ENCODE data around the gene CEACAM16. TPM values are rescaled to one million over a fixed set of nuclear protein-coding genes. Genes with fewer than 3 reads are reported as not detected.

CEACAM16 gene
- total and polyA plus RNA-seq, 7 donors = 0.03 to 0.08 TPM; not detected in 5

- WGBS, 3 donors = 44 to 53% (median 46%) methylated on average over 10 of the region's 10 CpGs
- ATAC-seq = peak in 2 of 4 donors; percentile 15 to 25
- peaks cover 6% of the 10 kb centered on the region for H3K4me1 ChIP-seq
Measured at GRCh38 chr19:44723299-44723951, 24.5 kb downstream of the CEACAM16 start.

DNA sequence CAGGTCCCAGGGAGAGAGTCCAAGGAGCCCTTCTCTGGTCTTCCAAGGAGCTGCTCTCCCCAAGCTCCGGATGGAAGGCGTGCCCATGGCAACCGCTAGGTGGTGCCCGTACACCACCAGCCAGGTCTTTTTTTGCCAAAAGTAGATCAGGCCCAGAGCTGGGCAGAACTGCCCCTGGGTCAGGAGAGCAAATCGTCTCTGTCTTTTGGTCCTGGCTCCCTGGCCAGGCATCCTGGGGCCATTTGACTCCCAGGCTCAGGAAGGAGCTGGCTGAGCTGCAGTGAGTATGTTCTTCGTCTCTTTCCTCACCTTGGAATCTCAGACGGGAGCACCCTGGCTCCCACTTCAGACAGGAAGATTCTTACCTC is 25.0 kb downstream of the CEACAM16 start:
- intact Hi-C loops (cut with DNase I) = loop anchor here (1.0 to 10.0 kb wide), 4 partner anchors 37 to 121 kb away; partner anchors contain the start of gene NECTIN2 (in 1 of the 2)
- H3K4me3 ChIP-seq = no peak overlapping the region
- H3K27me3 ChIP-seq (ENCODE audit: insufficient read depth in 3 of 3, low read length in 2 of 3) = no peaks in the 10 kb centered on the region
- peaks cover 6% of the 10 kb centered on the region for H3K4me1 ChIP-seq
- WGBS, 3 donors = 4 to 8% (median 4%) methylated on average over 7 of the region's 7 CpGs
- no peaks in the 10 kb centered on the region for H3K9me3 ChIP-seq
- peak; percentile 84 to 90 for DNase-seq
- ATAC-seq = peak; percentile 91 to 98 (median 94)
- TF ChIP-seq, protein P1, sequence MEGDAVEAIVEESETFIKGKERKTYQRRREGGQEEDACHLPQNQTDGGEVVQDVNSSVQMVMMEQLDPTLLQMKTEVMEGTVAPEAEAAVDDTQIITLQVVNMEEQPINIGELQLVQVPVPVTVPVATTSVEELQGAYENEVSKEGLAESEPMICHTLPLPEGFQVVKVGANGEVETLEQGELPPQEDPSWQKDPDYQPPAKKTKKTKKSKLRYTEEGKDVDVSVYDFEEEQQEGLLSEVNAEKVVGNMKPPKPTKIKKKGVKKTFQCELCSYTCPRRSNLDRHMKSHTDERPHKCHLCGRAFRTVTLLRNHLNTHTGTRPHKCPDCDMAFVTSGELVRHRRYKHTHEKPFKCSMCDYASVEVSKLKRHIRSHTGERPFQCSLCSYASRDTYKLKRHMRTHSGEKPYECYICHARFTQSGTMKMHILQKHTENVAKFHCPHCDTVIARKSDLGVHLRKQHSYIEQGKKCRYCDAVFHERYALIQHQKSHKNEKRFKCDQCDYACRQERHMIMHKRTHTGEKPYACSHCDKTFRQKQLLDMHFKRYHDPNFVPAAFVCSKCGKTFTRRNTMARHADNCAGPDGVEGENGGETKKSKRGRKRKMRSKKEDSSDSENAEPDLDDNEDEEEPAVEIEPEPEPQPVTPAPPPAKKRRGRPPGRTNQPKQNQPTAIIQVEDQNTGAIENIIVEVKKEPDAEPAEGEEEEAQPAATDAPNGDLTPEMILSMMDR (IDR thresholded peaks at IDR 0.05) = peak; percentile 100
- no peaks in the 10 kb centered on the region for H3K36me3 ChIP-seq (ENCODE audit: insufficient read depth in 1 of 2, low read depth in 1 of 2)
- H3K27ac ChIP-seq = peak overlapping the region; percentile 62

More at GRCh38 chr19:44723299-44723951, 24.5 kb downstream of the CEACAM16 start:
- intact Hi-C loops (cut with DNase I) = loop anchor here in 1 of 2 donors (5.0 to 10.0 kb wide), 2 partner anchors 36 to 121 kb away; partner anchors contain the start of gene NECTIN2
- no peak for DNase-seq
- no peaks in the 10 kb centered on the region for H3K36me3 ChIP-seq (ENCODE audit: insufficient read depth in 1 of 2, low read depth in 1 of 2)
- no peak overlapping the region for H3K4me3 ChIP-seq
- H3K27me3 ChIP-seq (ENCODE audit: insufficient read depth in 3 of 3, low read length in 2 of 3) = no peaks in the 10 kb centered on the region
- H3K9me3 ChIP-seq = no peaks in the 10 kb centered on the region
- no peak overlapping the region for H3K27ac ChIP-seq
- TF ChIP-seq, protein P1 (IDR thresholded peaks at IDR 0.05) = no peak

DNA sequence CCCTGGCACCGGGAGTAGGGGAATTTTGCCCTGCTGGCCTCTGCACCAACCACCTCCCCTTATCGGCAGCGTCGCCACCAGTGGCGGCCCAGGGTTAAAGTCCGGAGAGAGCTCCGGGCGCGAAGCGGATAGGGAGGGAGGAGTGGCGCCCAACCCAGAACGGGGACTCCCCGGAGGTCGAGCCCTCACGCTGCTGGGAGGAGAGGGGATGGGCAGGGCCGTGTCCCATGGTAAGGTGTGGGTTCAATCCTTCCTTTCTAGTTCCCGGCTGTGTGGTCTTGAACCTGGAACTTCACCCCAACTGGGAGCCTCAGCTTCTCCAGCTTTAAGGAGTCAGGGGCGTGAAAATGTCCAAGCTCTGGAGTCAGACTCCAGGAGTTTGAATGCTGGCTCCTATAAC is 26.3 kb downstream of the CEACAM16 start:
- H3K4me1 ChIP-seq = peaks cover 6% of the 10 kb centered on the region
- TF ChIP-seq, protein P1 (IDR thresholded peaks at IDR 0.05) = no peak
- no peak overlapping the region for H3K4me3 ChIP-seq
- no peaks in the 10 kb centered on the region for H3K27me3 ChIP-seq (ENCODE audit: insufficient read depth in 3 of 3, low read length in 2 of 3)
- 18 to 29% (median 22%) methylated on average over 18 of the region's 18 CpGs for WGBS, 3 donors
- no peaks in the 10 kb centered on the region for H3K36me3 ChIP-seq (ENCODE audit: insufficient read depth in 1 of 2, low read depth in 1 of 2)
- no peak overlapping the region for H3K27ac ChIP-seq
- peak in 2 of 4 donors; percentile 27 to 53 for ATAC-seq
- no peak for DNase-seq
- no peaks in the 10 kb centered on the region for H3K9me3 ChIP-seq
- intact Hi-C loops (cut with DNase I) = loop anchor here in 1 of 2 donors (10.0 kb wide), 1 partner anchor 120 kb away; the partner anchor contains the start of gene NECTIN2

GRCh38 chr19:44725684-44726083 is 26.7 kb downstream of the CEACAM16 start:
- H3K36me3 ChIP-seq (ENCODE audit: insufficient read depth in 1 of 2, low read depth in 1 of 2) = no peaks in the 10 kb centered on the region
- H3K27me3 ChIP-seq (ENCODE audit: insufficient read depth in 3 of 3, low read length in 2 of 3) = no peaks in the 10 kb centered on the region
- intact Hi-C loops (cut with DNase I) = loop anchor here in 1 of 2 donors (10.0 kb wide), 1 partner anchor 119 kb away; the partner anchor contains the start of gene NECTIN2
- DNase-seq (no peak), ATAC-seq (no peak)
- WGBS, 3 donors = 78 to 85% (median 80%) methylated on average over 5 of the region's 5 CpGs
- peaks cover 6% of the 10 kb centered on the region for H3K4me1 ChIP-seq
- no peak overlapping the region for H3K27ac ChIP-seq
- TF ChIP-seq, protein P1 (IDR thresholded peaks at IDR 0.05) = no peak
- H3K4me3 ChIP-seq = no peak overlapping the region
- H3K9me3 ChIP-seq = no peaks in the 10 kb centered on the region

Measured in psoas muscle (tissue), 8 donors.